Stromal cell of bone marrow (primary cell): ENCODE data around the gene SLC34A1.
"Not testable (repeated sequence)": the region's sequence is repeated elsewhere in the genome, so short reads cannot be mapped to it uniquely, and the experiment has no call there.

Experiments
- DNase-seq: peaks from one replicate; pipeline ENCODE4 v3.0.0-alpha.2; 2012; ENCODE audit warnings: low read depth

SLC34A1 gene

GRCh38 chr5:177355162-177355867, 28.9 kb upstream of the SLC34A1 start:
- no peak for DNase-seq

- no peak for DNase-seq
Observed at GRCh38 chr5:177355868-177356168, 28.4 kb upstream of the SLC34A1 start.

DNA sequence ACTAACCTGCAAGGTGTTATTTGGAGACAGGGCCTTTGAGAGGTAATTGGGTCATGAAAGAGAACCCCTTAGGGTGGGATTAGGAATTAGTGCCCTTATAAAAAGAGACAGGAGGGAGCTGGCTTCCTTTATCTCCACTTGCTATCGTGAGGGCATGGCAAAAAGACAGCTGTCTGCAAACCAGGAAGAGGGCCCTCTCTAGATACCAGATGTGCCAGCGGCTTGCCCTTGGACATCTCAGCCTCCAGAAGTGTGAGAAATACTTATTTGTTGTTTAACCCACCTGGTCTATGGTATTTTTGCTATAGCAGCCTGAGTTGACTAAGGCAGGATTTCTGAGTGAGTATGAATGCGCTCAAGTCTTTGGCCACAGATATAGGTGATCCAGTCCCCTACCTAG, 27.5 kb upstream of the SLC34A1 start:
- no peak for DNase-seq

DNA sequence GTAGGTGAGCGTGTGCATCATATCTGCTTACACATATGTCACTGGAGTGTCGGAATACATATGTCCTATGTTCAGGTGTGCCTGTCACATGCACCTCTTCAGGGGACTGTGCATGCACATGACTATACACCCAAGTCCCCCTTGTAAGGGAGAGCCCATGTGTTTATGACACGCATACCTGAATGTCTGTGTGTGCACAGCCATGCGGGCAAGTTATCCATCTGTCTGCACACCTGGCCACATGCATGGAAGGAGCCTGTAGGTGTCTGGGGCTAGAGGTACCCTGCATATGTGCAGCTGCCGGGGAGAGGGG, 27.1 kb upstream of the SLC34A1 start:
- no peak for DNase-seq

DNA sequence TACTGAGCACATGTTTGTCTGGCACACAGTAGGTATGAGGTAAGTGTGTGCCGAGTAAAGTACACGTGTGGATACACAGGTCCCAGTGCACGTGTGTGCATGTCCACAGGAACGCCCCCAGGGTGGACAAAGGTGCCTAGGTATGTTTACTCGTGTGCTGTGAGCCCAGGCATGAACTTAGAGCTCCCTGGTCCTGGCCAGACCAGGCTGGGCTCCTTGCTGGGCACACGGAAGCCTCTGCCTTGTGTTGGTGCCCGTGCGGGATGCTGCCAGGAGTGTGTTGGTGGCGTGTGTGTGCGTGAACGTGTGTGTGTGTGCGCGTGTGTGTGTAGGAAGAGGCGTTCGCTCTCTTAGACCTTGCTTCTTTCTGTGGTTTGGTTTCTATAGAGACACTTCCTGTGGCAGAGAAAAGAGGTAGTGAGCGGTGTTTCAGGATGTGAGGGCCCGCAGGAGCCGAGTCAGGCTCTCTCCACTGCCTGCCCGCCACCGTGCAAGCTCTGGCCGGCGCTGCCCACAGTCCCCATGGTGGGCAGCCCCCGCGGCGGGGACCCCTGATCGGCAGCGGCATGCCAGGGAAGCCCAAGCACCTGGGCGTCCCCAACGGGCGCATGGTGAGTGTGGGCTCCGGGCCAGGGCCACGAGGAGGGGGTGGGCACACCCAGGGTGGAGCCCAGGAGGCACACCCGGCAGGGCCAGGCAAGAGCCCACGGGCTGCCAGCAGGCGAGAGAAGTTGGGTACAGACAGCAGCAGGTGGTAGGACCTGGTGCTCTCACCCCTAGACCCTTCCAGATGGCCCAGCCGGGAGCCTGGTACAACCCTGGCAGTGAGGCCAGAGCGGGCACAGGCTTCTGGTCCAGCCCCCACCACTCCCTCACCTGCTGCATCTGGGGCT, 26.5 kb upstream of the SLC34A1 start, which contains the start of gene RGS14:
TSS of gene RGS14 (plus strand) at position 466 of the 893 bp plus-strand sequence. CDS start at position 567, 101 bp downstream.
- DNase-seq, result peak; percentile 18

DNA sequence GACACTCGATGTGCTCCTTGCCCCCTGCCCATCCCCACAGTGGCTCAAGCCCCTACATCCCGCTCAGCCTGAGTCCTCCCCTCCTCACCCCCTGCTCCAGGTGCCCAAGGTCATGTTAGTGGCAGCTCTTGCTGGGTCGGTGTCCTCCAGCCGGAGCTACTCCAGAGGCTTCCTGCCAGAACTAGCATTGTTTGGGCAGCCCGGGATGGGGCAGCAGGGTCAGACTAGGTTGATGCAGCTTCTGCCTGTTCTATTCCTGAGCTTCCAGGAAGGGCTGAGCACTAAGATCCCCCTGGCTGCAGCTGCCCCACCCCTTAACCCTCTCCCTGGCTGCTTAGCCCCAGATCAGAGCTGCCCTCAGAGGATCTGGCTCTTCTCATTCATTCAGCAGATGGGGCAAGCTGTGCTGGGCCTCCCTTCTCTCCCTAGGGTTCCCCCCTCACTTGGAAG, 25.8 kb upstream of the SLC34A1 start:
- no peak for DNase-seq

DNA sequence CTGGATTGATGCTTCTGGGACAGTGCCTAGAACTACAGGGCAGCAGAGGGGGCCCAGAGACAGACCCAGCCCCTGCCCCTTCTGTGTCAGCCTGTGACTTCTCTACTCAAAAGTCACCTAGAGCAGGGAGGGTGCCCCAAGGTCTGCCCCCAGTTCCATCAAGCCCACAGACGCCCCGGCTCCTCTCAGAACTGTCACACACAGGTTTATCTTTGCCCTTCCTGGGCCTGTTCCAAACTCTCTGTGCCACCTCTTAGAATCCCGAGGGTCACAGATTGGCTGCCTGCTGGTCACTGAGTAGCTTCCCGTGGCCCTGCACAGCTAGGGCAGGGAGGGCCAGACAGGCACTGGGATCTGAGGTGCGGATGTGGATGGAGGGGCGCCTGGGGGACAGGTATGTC, 24.8 kb upstream of the SLC34A1 start:
- no peak for DNase-seq

- DNase-seq, result no peak
Observed at GRCh38 chr5:177359860-177360259, 24.4 kb upstream of the SLC34A1 start.

DNA sequence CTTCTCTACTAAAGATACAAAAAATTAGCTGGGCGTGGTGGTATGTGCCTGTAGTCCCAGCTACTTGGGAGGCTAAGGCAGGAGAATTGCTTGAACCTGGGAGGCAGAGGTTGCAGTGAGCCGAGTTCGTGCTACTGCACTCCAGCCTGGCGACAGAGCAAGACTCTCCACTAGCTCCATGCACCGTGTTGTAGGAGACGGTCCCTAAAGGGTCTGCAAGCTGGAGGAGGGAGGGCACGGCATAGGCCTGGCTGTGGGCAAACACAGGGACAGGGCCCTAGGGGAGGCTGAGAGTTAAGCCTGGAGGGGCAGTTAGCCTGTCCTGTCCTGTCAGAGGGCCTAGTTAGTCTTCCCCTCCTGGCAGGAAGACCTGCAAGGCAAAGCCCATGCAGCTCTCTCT, 23.5 kb upstream of the SLC34A1 start:
- not testable (repeated sequence) for DNase-seq

DNA sequence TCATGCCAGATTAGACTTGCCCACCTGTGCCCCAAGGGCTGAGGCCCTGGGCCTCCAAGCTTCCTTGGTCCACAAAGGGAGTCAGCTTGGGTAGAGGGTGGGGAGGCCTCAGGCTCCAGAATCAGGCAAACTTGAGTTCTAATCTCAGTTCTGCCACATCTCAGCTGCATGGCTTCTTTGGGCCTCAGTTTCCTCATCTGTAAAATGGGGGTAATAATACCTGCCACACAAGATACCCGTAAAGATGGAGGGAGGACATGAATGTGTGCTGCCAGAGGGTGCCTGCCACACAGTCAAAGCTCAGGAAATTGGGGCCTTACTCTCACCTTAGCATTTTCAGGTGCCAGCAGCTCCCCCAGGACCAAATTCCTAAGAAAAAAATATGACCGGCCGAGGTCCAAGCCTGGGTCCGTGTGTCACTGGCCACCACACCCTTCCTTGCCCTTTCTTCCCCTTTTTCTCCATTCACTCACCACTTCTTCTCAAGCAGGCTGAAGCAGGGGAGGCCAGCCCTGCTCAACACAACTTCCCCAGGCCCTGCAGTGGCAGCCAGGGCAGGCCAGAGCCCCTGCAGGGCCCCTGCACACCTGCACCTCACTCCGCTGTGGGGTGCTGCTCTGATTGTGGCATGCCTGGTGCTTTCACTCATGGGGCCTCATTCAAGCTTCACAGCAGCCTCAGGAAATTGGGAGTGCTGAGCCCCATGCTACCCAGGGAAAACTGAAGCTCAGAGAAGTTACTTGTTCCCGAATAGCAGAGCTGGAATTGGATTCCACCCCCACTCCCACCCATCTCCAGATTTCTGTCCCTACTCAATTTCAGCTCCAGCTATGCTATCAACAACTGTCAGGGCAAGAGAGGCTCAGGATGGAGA, 22.6 kb upstream of the SLC34A1 start:
- DNase-seq, result no peak

- DNase-seq, result no peak
Observed at GRCh38 chr5:177362292-177362609, 22.0 kb upstream of the SLC34A1 start.

DNA sequence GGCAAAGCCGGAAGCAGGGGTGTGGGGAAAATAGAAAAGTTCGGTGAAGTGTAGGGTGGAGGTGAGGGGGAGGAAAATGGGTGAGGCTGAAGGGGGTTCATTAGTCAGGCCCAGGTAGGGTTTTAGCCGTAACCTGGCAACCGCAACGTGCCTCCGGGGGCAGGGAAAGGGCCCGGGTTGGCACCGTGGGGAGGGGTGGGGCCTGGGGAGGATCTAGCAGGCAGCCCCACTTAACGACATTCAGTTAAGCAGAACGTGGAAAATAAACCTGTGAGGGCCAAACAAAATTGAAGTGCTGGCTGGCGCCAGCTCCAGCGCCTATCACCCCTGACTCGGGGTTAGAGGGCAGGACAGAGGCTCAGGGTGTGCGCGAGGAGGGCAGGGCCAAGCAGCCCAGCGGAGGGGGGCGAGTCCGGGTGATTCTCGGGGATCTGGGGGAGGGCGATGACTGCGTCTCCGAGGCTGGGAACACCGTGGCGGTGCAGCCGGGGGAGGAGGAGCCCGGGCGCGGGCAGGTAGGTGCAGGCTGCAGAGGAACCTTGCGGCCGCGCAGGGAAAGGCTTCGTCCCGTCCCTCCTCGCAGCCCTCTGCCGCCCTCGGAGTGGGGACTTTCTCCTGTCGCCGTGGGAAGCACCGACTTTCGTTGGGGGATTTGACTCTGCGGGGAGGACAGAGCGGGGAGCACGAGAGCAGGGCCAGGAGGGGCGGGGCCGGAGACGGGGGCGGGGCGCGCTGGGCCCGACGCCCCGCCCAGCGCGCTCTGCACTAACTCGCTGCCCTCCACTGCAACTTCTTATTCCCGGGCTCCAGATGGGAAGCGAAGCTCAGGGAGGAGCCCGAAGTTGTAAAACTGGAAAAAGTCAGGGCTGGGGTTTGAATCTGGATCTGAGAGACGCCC, 21.4 kb upstream of the SLC34A1 start:
- DNase-seq, result no peak

GRCh38 chr5:177363565-177363964, 20.7 kb upstream of the SLC34A1 start:
- no peak for DNase-seq

DNA sequence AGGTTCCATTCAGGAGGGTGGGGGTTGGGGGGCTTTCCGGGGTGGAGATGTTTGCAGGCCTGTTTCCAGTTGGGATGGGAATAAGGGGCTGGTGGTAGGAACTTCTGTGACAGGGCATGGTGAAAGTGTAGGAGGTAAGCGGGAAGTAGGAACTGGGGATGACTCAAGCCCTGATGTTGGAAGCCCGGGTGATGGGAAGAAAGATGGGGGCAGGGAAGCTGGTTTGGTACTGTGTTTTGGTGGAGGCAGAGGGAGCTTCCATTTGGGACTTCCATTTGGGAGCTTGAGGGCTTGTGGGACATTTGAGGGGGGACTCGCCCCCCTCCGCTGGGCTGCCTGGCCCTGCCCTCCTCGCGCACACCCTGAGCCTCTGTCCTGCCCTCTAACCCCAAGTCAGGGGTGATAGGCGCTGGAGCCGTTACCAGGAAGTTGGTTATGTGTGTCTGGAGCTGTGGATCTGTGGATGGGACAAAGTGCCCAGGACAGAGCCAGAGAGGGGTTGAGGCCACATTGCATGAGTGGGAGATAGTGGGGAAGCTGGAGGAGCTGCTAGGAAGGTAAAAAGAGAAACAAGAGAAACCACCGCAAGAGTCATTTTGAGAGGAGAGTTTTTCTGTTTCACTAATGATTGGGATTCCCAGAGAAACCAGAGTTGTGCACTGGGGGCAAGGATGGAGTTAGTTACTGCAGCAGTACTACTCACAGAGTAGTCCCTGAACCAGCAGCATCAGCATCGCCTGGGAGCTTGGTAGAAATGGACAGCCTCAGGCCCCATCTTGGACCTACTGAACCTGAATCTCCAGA, 19.9 kb upstream of the SLC34A1 start:
- no peak for DNase-seq

DNA sequence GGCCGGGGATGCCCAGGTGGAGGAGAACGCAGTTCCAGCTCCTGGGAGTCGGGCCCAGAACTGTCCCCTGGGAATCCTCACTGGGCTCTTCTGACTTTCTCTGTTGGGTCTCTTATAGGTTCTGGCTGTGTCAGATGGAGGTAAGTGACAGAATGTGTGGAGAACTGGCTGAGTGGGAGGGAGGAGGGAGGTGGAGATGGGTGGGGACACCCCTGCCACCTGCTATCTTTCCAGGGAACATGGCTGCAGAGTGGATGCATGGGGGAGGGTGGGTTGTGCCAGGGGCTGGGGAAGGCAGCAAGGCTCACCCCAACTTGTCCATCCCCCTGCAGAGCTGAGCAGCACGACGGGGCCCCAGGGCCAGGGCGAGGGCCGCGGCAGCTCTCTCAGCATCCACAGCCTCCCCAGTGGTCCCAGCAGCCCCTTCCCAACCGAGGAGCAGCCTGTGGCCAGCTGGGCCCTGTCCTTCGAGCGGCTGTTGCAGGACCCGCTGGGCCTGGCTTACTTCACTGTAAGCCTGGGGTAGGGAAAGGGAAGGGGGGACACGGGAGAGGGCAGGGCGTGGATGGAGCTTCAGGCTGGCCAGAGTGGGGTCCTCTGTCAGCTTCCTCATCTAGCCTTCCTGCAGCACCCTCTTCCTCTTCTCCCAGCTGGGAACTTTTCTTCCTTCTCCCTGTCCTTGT, 18.2 kb upstream of the SLC34A1 start:
- no peak for DNase-seq

GRCh38 chr5:177366528-177367322, 17.5 kb upstream of the SLC34A1 start:
- no peak for DNase-seq

DNA sequence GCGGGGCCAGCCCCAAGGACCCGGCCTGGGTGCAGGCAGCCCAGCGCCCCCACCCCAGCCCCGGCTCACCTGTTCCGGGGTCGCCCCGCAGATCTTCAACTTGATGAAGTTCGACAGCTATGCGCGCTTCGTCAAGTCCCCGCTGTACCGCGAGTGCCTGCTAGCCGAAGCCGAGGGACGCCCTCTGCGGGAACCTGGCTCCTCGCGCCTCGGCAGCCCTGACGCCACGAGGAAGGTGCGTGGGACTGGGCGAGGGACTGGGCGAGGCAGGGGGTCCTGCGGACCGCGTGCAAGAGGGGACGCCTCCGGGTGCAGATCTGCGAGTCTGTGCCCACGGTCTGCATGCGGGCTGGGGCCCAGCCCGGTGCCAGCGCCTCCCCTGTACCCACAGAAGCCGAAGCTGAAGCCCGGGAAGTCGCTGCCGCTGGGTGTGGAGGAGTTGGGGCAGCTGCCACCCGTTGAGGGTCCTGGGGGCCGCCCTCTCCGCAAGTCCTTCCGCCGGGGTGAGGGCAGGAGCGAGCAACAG, 16.8 kb upstream of the SLC34A1 start:
- DNase-seq, result no peak

- DNase-seq, result no peak
Observed at GRCh38 chr5:177367981-177368868, 16.0 kb upstream of the SLC34A1 start.
